Measurements from ENCODE around the gene SMAD3.
"Not testable (repeated sequence)": the region's sequence is repeated elsewhere in the genome, so short reads cannot be mapped to it uniquely, and the experiment has no call there.

The SMAD3 gene

GRCh38 chr15:67065531-67066005 is at the start of gene SMAD3:
Gene SMAD3, plus strand, starts transcription at chr15:67065602. Its CDS starts 553 bp downstream, at chr15:67066155.
- no peak for DNase-seq

- DNase-seq, result no peak
Measured at GRCh38 chr15:67017311-67017710, 48.1 kb upstream of the SMAD3 start.

- DNase-seq, result no peak
Measured at GRCh38 chr15:67018026-67018425, 47.4 kb upstream of the SMAD3 start.

- no peak for DNase-seq
Measured at GRCh38 chr15:67018441-67018840, 47.0 kb upstream of the SMAD3 start.

GRCh38 chr15:67019069-67019468 is 46.3 kb upstream of the SMAD3 start:
- DNase-seq, result no peak

- no peak for DNase-seq
Measured at GRCh38 chr15:67019884-67020520, 45.4 kb upstream of the SMAD3 start.

- DNase-seq, result not testable (repeated sequence)
Measured at GRCh38 chr15:67020668-67021067, 44.7 kb upstream of the SMAD3 start.

- DNase-seq, result no peak
Measured at GRCh38 chr15:67021455-67021854, 43.9 kb upstream of the SMAD3 start.

GRCh38 chr15:67022587-67023105 is 42.8 kb upstream of the SMAD3 start:
- DNase-seq, result no peak

- no peak for DNase-seq
Measured at GRCh38 chr15:67023517-67024313, 41.7 kb upstream of the SMAD3 start.

- no peak for DNase-seq
Measured at GRCh38 chr15:67024314-67024997, 40.9 kb upstream of the SMAD3 start.

- no peak for DNase-seq
Measured at GRCh38 chr15:67024998-67025368, 40.4 kb upstream of the SMAD3 start.

- DNase-seq, result no peak
Measured at GRCh38 chr15:67025719-67026609, 39.4 kb upstream of the SMAD3 start.

GRCh38 chr15:67026610-67026967 is 38.8 kb upstream of the SMAD3 start:
- DNase-seq, result no peak

- not testable (repeated sequence) for DNase-seq
Measured at GRCh38 chr15:67028440-67028839, 37.0 kb upstream of the SMAD3 start.

- peak; percentile 93 for DNase-seq
Measured at GRCh38 chr15:67030036-67030762, 35.2 kb upstream of the SMAD3 start.

- DNase-seq, result no peak
Measured at GRCh38 chr15:67031331-67031730, 34.1 kb upstream of the SMAD3 start.

- no peak for DNase-seq
Measured at GRCh38 chr15:67032608-67033007, 32.8 kb upstream of the SMAD3 start.

GRCh38 chr15:67033012-67033411 is 32.4 kb upstream of the SMAD3 start:
- no peak for DNase-seq

- no peak for DNase-seq
Measured at GRCh38 chr15:67033571-67034044, 31.8 kb upstream of the SMAD3 start.

GRCh38 chr15:67035886-67036285 is 29.5 kb upstream of the SMAD3 start:
- no peak for DNase-seq
